HEK293 (cell line): Measurements from ENCODE around the gene SLC38A8.

Experiments used
- CTCF ChIA-PET: fragments of 350-600 bp; formaldehyde crosslinking; extraction: SDS; loops from one replicate; lab custom pipeline; 2021; ENCODE audit warnings: antibody characterized with exemption; lab: Yijun Ruan, JAX
- POLR2A ChIA-PET: fragments of 300-600 bp; formaldehyde crosslinking; extraction: SDS; loops from one replicate; lab custom pipeline; 2020; ENCODE audit warnings: antibody characterized with exemption, inconsistent platforms; lab: Yijun Ruan, JAX
- H3K27ac ChIP-seq: fragments of 200-500 bp; sonication (Bioruptor generic); 2 replicates; pipeline ENCODE4 v1.5.1; 2014; ENCODE audit warnings: low read depth, low read length, control low read depth, inconsistent platforms; ENCODE audit errors: extremely low read depth
- H3K36me3 ChIP-seq, 2 experiments: fragments of 200-500 bp in 1 of 2; sonication (Bioruptor generic) in 1 of 2; 1 replicate in 1 of 2; 2 replicates in 1 of 2; pipeline ENCODE4 v1.5.1; 2014 to 2017; ENCODE audit warnings: inconsistent platforms in 2 of 2, low read length in 2 of 2; ENCODE audit not compliant: control insufficient read depth in 2 of 2, insufficient read depth in 1 of 2
- H3K4me1 ChIP-seq: fragments of 200-500 bp; sonication (Bioruptor generic); 2 replicates; pipeline ENCODE4 v1.5.1; 2014; ENCODE audit warnings: mild to moderate bottlenecking, low read length, inconsistent platforms; ENCODE audit not compliant: control insufficient read depth, insufficient read depth
- H3K4me3 ChIP-seq: 2 replicates; pipeline ENCODE4 v1.5.1; 2011; ENCODE audit warnings: low read depth, mild to moderate bottlenecking, control low read depth, low read length, moderate library complexity
- H3K9me3 ChIP-seq: fragments of 200-500 bp; sonication (Bioruptor generic); 2 replicates; pipeline ENCODE4 v1.5.1; 2014; ENCODE audit warnings: low read depth, low read length, inconsistent platforms; ENCODE audit not compliant: control insufficient read depth, insufficient read depth
- BCL11A ChIP-seq: fragments of 450-650 bp; formaldehyde crosslinking; IDR thresholded peaks from 2 replicates; pipeline ENCODE4 v1.5.1; 2016; ENCODE audit warnings: low read depth, missing biosample characterization, missing genetic modification characterization
- HIC1 ChIP-seq: fragments of 450-650 bp; formaldehyde crosslinking; IDR thresholded peaks from 2 replicates; pipeline ENCODE4 v1.5.1; 2016; ENCODE audit warnings: missing biosample characterization, missing genetic modification characterization
- KLF1 ChIP-seq: fragments of 450-650 bp; formaldehyde crosslinking; IDR thresholded peaks from 2 replicates; pipeline ENCODE4 v1.5.1; 2016; ENCODE audit warnings: missing biosample characterization, missing genetic modification characterization
- PRDM1 ChIP-seq: fragments of 450-650 bp; formaldehyde crosslinking; IDR thresholded peaks from 2 replicates; pipeline ENCODE4; 2016; ENCODE audit warnings: missing biosample characterization, missing genetic modification characterization
- SALL2 ChIP-seq: fragments of 450-650 bp; formaldehyde crosslinking; IDR thresholded peaks from 2 replicates; pipeline ENCODE4 v1.5.0; 2017; ENCODE audit warnings: missing biosample characterization, mild to moderate bottlenecking, missing genetic modification characterization, borderline replicate concordance
- SP3 ChIP-seq: fragments of 450-650 bp; formaldehyde crosslinking; IDR thresholded peaks from 2 replicates; pipeline ENCODE4 v1.5.1; 2016; ENCODE audit warnings: missing biosample characterization, missing genetic modification characterization
- YY2 ChIP-seq: fragments of 450-650 bp; formaldehyde crosslinking; IDR thresholded peaks from 2 replicates; pipeline ENCODE4 v1.5.1; 2016; ENCODE audit warnings: missing biosample characterization, missing genetic modification characterization
- ZBTB10 ChIP-seq: fragments of 450-650 bp; formaldehyde crosslinking; IDR thresholded peaks from 2 replicates; pipeline ENCODE4 v1.5.1; 2016; ENCODE audit warnings: missing biosample characterization, missing genetic modification characterization
- ZBTB7A ChIP-seq: fragments of 450-650 bp; formaldehyde crosslinking; IDR thresholded peaks from 2 replicates; pipeline ENCODE4 v1.5.1; 2016; ENCODE audit warnings: low read depth, missing biosample characterization, missing genetic modification characterization
- ZNF112 ChIP-seq: fragments of 450-650 bp; formaldehyde crosslinking; IDR thresholded peaks from 2 replicates; pipeline ENCODE4 v1.5.0; 2017; ENCODE audit warnings: missing biosample characterization, missing genetic modification characterization
- ZNF133 ChIP-seq: fragments of 450-650 bp; formaldehyde crosslinking; IDR thresholded peaks from 2 replicates; pipeline ENCODE4 v1.5.1; 2016; ENCODE audit warnings: missing biosample characterization, missing genetic modification characterization
- ZNF16 ChIP-seq: fragments of 450-650 bp; formaldehyde crosslinking; IDR thresholded peaks from 2 replicates; pipeline ENCODE4 v1.5.1; 2016; ENCODE audit warnings: low read depth, missing biosample characterization, missing genetic modification characterization
- ZNF184 ChIP-seq: fragments of 450-650 bp; IDR thresholded peaks from 2 replicates; pipeline ENCODE4 v1.5.1; 2018; ENCODE audit warnings: missing biosample characterization, mild to moderate bottlenecking, missing genetic modification characterization
- ZNF223 ChIP-seq: fragments of 450-650 bp; formaldehyde crosslinking; IDR thresholded peaks from 2 replicates; pipeline ENCODE4 v1.5.1; 2016; ENCODE audit warnings: missing biosample characterization, missing genetic modification characterization
- ZNF341 ChIP-seq: fragments of 450-650 bp; formaldehyde crosslinking; IDR thresholded peaks from 2 replicates; pipeline ENCODE4; 2016; ENCODE audit warnings: low read depth, missing biosample characterization, missing genetic modification characterization
- ZNF660 ChIP-seq: fragments of 450-650 bp; IDR thresholded peaks from 2 replicates; pipeline ENCODE4 v1.5.1; 2018; ENCODE audit warnings: missing biosample characterization, mild to moderate bottlenecking, missing genetic modification characterization
- ZNF704 ChIP-seq: fragments of 450-650 bp; formaldehyde crosslinking; IDR thresholded peaks from 2 replicates; pipeline ENCODE4 v1.5.1; 2016; ENCODE audit warnings: missing biosample characterization, missing genetic modification characterization
- ZSCAN5A ChIP-seq: fragments of 450-650 bp; formaldehyde crosslinking; IDR thresholded peaks from 2 replicates; pipeline ENCODE4 v1.5.1; 2016; ENCODE audit warnings: missing biosample characterization, missing genetic modification characterization
- ZXDB ChIP-seq: fragments of 450-650 bp; formaldehyde crosslinking; IDR thresholded peaks from 2 replicates; pipeline ENCODE4 v1.5.1; 2016; ENCODE audit warnings: missing biosample characterization, missing genetic modification characterization
- TF ChIP-seq, protein P1 (sequence below): IDR thresholded peaks from 2 replicates; pipeline ENCODE4 v1.6.1; 2011; ENCODE audit warnings: mild to moderate bottlenecking, low read depth, low read length, borderline replicate concordance
- TF ChIP-seq, protein P2 (sequence below): fragments of 450-650 bp; formaldehyde crosslinking; IDR thresholded peaks from 2 replicates; pipeline ENCODE4 v1.5.1; 2017; ENCODE audit warnings: missing biosample characterization, mild to moderate bottlenecking, missing genetic modification characterization, moderate library complexity
- TF ChIP-seq, protein P3 (sequence below): fragments of 450-650 bp; formaldehyde crosslinking; IDR thresholded peaks from 2 replicates; pipeline ENCODE4 v1.5.1; 2016; ENCODE audit warnings: missing biosample characterization, missing genetic modification characterization

Gene SLC38A8

GRCh38 chr16:83977056-83977815, 65.4 kb downstream of the SLC38A8 start:
- Histone ChIP-seq H3K4me1 (no peaks in the 10 kb centered on the region), H3K4me3 (no peak overlapping the region), H3K27ac (no peak overlapping the region), H3K9me3 (no peaks in the 10 kb centered on the region), H3K36me3 (no peaks in the 10 kb centered on the region)
- CTCF ChIA-PET = interaction anchor here (0.6 to 2.3 kb wide), 3 partner anchors 86 to 783 kb away, joined by 4 to 8 read pairs (median 4); no protein-coding TSS in a partner anchor
- TF ChIP-seq, protein P1, sequence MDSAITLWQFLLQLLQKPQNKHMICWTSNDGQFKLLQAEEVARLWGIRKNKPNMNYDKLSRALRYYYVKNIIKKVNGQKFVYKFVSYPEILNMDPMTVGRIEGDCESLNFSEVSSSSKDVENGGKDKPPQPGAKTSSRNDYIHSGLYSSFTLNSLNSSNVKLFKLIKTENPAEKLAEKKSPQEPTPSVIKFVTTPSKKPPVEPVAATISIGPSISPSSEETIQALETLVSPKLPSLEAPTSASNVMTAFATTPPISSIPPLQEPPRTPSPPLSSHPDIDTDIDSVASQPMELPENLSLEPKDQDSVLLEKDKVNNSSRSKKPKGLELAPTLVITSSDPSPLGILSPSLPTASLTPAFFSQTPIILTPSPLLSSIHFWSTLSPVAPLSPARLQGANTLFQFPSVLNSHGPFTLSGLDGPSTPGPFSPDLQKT = no peak
- no peak for TF ChIP-seq ZBTB10
- TF ChIP-seq, protein P2, sequence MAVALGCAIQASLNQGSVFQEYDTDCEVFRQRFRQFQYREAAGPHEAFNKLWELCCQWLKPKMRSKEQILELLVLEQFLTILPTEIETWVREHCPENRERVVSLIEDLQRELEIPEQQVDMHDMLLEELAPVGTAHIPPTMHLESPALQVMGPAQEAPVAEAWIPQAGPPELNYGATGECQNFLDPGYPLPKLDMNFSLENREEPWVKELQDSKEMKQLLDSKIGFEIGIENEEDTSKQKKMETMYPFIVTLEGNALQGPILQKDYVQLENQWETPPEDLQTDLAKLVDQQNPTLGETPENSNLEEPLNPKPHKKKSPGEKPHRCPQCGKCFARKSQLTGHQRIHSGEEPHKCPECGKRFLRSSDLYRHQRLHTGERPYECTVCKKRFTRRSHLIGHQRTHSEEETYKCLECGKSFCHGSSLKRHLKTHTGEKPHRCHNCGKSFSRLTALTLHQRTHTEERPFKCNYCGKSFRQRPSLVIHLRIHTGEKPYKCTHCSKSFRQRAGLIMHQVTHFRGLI = no peak
- no peak for TF ChIP-seq HIC1 (tag by site-specific recombination)
- no peak for TF ChIP-seq BCL11A (tag by site-specific recombination)
- TF ChIP-seq ZNF341 (tag by site-specific recombination) = no peak
- TF ChIP-seq ZNF112 (tag by site-specific recombination) = no peak
- TF ChIP-seq ZNF660 (tag by site-specific recombination) = no peak
- TF ChIP-seq ZNF133 (tag by site-specific recombination) = no peak
- TF ChIP-seq ZNF704 (tag by site-specific recombination) = no peak
- TF ChIP-seq, all 188 proteins: peak for 0
- POLR2A ChIA-PET = no interaction called here

DNA sequence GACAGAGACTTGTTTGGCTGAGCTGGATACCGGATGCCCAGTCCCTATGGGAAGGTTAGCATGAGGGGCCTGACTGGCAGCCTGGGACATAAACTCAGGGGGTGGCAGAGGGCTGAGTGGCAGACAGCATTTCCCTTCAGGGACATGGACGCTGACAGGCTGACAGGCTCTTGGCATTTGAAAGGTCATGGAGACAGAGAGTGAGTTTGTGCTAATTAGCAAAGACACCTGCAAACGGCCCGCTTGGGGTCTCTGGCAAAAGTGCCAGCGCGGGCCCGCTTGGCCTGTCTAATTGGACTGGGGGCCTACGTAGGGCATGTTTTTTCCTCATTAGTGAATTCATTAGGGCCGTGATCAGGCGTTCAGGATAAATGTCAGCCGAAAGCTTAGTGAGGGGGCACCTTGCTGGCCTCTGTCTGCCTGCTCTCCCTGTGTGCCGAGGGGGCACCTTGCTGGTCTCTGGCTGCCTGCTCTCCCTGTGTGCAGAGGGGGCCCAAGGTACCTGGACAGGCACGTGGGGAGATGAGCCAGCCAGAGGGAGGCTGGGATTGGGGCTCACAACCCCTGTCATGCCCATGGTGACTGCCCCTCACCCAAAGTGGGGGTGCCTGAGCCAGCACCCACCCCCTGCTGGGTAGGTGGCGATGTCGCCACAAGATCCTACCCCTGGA, 66.9 kb downstream of the SLC38A8 start:
- no peak overlapping the region for H3K4me3 ChIP-seq
- H3K27ac ChIP-seq = no peak overlapping the region
- no peaks in the 10 kb centered on the region for H3K36me3 ChIP-seq
- no peaks in the 10 kb centered on the region for H3K9me3 ChIP-seq
- no peaks in the 10 kb centered on the region for H3K4me1 ChIP-seq
- ChIA-PET CTCF (no interaction called here), POLR2A (no interaction called here)
- no peak for TF ChIP-seq YY2 (tag by site-specific recombination)
- TF ChIP-seq, protein P3, sequence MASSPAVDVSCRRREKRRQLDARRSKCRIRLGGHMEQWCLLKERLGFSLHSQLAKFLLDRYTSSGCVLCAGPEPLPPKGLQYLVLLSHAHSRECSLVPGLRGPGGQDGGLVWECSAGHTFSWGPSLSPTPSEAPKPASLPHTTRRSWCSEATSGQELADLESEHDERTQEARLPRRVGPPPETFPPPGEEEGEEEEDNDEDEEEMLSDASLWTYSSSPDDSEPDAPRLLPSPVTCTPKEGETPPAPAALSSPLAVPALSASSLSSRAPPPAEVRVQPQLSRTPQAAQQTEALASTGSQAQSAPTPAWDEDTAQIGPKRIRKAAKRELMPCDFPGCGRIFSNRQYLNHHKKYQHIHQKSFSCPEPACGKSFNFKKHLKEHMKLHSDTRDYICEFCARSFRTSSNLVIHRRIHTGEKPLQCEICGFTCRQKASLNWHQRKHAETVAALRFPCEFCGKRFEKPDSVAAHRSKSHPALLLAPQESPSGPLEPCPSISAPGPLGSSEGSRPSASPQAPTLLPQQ (tag by site-specific recombination) = no peak
- TF ChIP-seq SP3 (tag by site-specific recombination) = no peak
- TF ChIP-seq ZXDB = no peak
- no peak for TF ChIP-seq ZSCAN5A (tag by site-specific recombination)
- no peak for TF ChIP-seq PRDM1 (tag by site-specific recombination)
- no peak for TF ChIP-seq ZNF16 (tag by site-specific recombination)
- TF ChIP-seq ZNF223 (tag by site-specific recombination) = no peak
- no peak for TF ChIP-seq SALL2 (tag by site-specific recombination)
- no peak for TF ChIP-seq ZBTB7A (tag by site-specific recombination)
- TF ChIP-seq KLF1 (tag by site-specific recombination) = no peak
- TF ChIP-seq ZNF184 (tag by site-specific recombination) = no peak
